Thymus (tissue), 11 donors: Measurements from ENCODE around the gene IFT22. TPM values are rescaled to one million over a fixed set of nuclear protein-coding genes. Genes with fewer than 3 reads are reported as not detected.
A peak's percentile ranks its signal among the peaks of the same experiment; 100 is the strongest.
"Not testable (repeated sequence)": the region's sequence is repeated elsewhere in the genome, so short reads cannot be mapped to it uniquely, and the experiment has no call there.

Experiments
- DNase-seq, 9 donors: peaks; one replicate each; pipeline ENCODE4 v3.0.0-alpha.2; 2013; ENCODE audit warnings: low spot score in 9 of 9, low read depth in 6 of 9, missing footprints in 1 of 9
- H3K27ac ChIP-seq, 2 donors: one replicate each; pipeline ENCODE4 v1.5.1; 2013; ENCODE audit warnings: control low read depth in 1 of 2, low read depth in 1 of 2, low read length in 1 of 2, mild to moderate bottlenecking in 1 of 2, moderate library complexity in 1 of 2
- H3K27me3 ChIP-seq, 2 donors: one replicate each; pipeline ENCODE4 v1.5.1; 2013; ENCODE audit warnings: low read length in 1 of 2; ENCODE audit not compliant: control insufficient read depth in 2 of 2, insufficient read depth in 1 of 2
- H3K36me3 ChIP-seq, 2 donors: one replicate each; pipeline ENCODE4 v1.5.1; 2013; ENCODE audit warnings: low read length in 1 of 2, mild to moderate bottlenecking in 1 of 2, moderate library complexity in 1 of 2; ENCODE audit not compliant: control insufficient read depth in 2 of 2, insufficient read depth in 2 of 2
- H3K4me1 ChIP-seq, 2 donors: one replicate each; pipeline ENCODE4 v1.5.1; 2013; ENCODE audit warnings: low read length in 2 of 2; ENCODE audit not compliant: control insufficient read depth in 2 of 2, insufficient read depth in 2 of 2
- H3K4me3 ChIP-seq, 2 donors: one replicate each; pipeline ENCODE4 v1.5.1; 2013; ENCODE audit warnings: low read length in 2 of 2, control low read depth in 1 of 2, mild to moderate bottlenecking in 1 of 2
- H3K9me3 ChIP-seq, 2 donors: one replicate each; pipeline ENCODE4 v1.5.1; 2013; ENCODE audit warnings: low read length in 1 of 2, mild to moderate bottlenecking in 1 of 2; ENCODE audit not compliant: control insufficient read depth in 2 of 2, insufficient read depth in 1 of 2
- whole genome bisulfite sequencing: extraction: QIAGEN DNeasy Blood & Tissue Kit; methylation state at CpG from one replicate; pipeline ENCODE4 v1.1.7; 2013; 5-methylcytosine and 5-hydroxymethylcytosine counted together
- polyA plus RNA-seq: library from polyadenylated mRNA; stranded (reverse); fragments of 200-250 nt; gene quantifications from one replicate; pipeline ENCODE4 v1.2.3, GENCODE V29; 2013
- total RNA-seq: library from RNA; stranded (reverse); fragments of 120-200 nt; gene quantifications from one replicate; pipeline ENCODE4 v1.2.4, GENCODE V29; 2013
- donor health status: healthy.

Gene IFT22
- total and polyA plus RNA-seq, 2 donors = 17.8 to 19.7 TPM

DNA sequence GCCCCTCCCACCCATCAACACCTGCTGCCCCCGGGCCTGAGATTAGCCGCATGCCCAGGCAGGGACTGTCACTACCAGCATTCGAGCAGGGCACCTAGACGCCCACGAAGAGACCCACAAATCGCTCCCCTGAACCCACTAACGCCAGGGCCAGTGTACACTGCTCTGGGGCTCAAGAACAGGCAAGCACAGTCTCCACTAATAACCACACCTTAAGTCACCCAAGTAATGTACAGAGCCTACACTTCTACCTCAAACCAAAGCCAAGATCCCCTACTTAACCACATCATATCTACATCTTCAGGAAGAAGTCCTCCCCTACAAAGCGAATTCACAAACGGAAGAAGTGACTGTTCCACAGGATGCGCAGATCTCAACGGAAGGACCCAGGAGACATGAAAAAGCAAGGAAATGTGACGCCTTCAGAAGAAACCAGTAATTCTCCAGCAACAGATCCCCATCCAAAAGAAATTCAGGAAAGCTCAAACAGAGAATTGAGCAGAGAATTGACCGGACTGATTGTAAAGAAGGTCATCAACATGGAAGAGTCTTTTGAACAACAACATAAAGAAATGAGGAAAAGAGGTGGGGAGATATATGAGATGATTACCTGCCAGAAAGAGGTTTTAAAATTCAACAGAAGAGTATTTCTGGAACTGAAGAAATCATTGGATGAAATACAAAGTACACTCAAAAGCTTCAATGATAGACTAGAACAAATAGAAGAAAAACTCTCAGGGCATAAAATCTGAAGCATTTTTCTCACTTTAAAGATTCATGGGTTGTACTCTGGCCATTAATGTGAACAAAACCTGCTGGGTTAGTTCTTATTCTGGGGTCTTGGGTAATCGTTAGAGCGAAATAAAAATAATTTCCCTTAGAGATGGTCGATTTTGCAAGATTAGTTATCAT lies 20.9 kb downstream of the IFT22 start:
- H3K36me3 ChIP-seq = no peaks in the 10 kb centered on the region
- no peak for DNase-seq
- peaks cover 21 to 36% of the 10 kb centered on the region in 2 donors for H3K9me3 ChIP-seq
- H3K27ac ChIP-seq = no peak overlapping the region
- H3K4me3 ChIP-seq = no peak overlapping the region
- no peaks in the 10 kb centered on the region for H3K4me1 ChIP-seq
- WGBS = 57% methylated on average over 16 of the region's 16 CpGs
- peaks cover 58 to 89% of the 10 kb centered on the region in 2 donors for H3K27me3 ChIP-seq

DNA sequence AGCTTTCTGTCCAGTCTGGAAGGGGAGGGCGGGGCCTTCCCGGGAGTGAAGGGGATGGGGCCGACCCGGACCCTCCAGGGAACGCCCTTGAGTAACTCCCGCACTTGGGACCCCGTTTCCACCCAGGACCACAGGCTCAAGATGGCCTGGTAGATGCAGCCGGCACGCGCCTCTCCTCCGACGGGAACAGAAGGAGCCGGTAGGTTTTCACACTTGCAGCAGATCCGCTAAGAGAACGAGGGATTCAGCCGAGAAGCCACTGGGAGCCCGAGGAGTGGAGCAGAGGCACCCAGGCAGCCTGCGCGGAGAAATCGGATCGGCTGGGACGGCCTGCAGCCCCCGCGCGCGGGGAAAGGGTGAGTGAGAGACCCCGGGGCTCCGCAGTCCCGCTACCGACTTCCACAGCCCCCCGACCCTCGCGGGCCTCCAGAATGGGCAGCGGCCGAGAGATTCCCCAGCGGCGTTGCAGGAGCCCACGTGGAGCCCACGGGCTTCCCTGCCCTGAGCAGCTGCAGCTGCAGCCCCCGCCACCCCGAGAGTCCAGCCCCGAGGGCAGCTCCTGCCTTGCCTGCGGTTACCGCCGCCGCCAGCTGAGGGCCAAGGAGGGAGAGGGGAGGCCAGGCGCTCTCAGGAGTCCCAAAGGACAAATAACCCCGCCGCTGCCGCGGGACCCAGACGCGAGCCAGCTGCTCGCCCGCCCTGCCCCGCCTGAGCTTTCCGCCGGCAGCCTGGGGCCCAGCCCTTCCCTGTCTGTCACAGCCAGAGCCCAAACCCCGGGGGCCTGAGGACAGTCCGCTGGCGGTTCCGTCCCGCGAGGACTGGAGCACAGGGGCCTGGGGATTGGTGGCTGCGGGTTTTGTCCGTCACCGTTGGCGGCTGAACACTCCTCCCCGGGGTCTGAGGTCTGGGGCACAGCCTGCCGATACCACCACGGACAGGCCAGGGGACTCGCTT lies 21.8 kb downstream of the IFT22 start:
- Histone ChIP-seq H3K36me3 (no peaks in the 10 kb centered on the region), H3K27ac (no peak overlapping the region), H3K9me3 (peaks cover 21 to 36% of the 10 kb centered on the region in 2 donors), H3K4me1 (no peaks in the 10 kb centered on the region), H3K4me3 (no peak overlapping the region), H3K27me3 (peaks cover 55 to 89% of the 10 kb centered on the region in 2 donors)
- no peak for DNase-seq
- 8% methylated on average over 72 of the region's 72 CpGs for WGBS

DNA sequence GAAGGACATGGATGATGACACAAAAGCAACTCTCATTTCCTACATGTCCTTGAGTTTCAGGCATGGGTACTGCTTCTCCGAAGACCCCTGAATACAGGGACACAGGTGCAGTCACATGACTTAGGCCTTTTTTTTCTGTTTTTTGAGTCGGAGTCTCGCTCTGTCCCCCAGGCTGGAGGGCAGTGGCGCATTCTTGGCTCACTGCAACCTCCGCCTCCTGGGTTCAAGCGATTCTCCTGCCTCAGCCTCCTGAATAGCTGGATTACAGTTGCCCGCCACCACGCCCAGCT lies 26.8 kb downstream of the IFT22 start:
- 96% methylated on average over 8 of the region's 8 CpGs for WGBS
- Histone ChIP-seq H3K27me3 (peaks cover 21 to 82% of the 10 kb centered on the region in 2 donors), H3K27ac (no peak overlapping the region), H3K9me3 (peaks cover 0 to 7% of the 10 kb centered on the region in 2 donors), H3K36me3 (no peaks in the 10 kb centered on the region), H3K4me1 (no peaks in the 10 kb centered on the region), H3K4me3 (no peak overlapping the region)
- DNase-seq = no peak

DNA sequence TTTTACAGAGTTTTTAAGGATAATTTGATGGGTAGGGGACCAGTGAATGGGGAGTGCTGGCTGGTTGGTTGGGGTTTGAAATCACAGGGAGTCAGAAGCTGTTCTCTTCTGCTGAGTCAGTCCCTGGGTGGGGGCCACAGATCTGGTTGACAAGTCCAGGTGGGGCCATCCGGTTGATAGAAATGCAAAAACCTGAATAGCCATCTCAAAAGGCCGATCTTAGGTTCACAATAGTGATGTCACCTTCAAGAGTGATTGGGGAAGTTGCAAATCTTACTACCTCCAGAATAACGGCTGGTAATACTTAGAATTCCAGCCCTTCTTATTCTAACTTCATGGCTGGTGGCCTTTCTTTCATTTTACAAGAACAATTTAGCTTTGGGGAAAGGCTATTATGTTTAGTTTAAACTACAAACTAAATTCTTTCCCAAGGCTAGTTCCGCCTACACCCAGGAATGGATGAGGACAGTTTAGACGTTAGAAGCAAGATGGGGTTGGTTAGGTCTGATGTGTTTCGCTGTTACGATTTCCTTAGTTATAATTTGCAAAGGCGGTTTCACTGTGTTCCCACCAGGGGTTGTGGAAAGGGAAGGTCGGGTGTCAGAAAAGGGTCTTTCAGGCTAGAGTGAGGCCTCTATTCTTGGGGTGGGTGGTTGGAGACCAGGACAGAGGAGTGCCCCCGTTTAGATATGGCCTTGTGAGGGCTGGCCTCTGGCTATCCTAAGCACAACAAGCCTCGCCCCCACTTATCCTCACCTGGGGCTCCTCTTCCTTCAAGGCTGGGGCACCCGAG lies 27.4 kb downstream of the IFT22 start:
- Histone ChIP-seq H3K4me3 (no peak overlapping the region), H3K27me3 (peaks cover 17 to 76% of the 10 kb centered on the region in 2 donors), H3K36me3 (no peaks in the 10 kb centered on the region), H3K9me3 (peaks cover 0 to 1% of the 10 kb centered on the region in 2 donors), H3K4me1 (no peaks in the 10 kb centered on the region), H3K27ac (no peak overlapping the region)
- 70% methylated on average over 12 of the region's 12 CpGs for WGBS
- no peak for DNase-seq

DNA sequence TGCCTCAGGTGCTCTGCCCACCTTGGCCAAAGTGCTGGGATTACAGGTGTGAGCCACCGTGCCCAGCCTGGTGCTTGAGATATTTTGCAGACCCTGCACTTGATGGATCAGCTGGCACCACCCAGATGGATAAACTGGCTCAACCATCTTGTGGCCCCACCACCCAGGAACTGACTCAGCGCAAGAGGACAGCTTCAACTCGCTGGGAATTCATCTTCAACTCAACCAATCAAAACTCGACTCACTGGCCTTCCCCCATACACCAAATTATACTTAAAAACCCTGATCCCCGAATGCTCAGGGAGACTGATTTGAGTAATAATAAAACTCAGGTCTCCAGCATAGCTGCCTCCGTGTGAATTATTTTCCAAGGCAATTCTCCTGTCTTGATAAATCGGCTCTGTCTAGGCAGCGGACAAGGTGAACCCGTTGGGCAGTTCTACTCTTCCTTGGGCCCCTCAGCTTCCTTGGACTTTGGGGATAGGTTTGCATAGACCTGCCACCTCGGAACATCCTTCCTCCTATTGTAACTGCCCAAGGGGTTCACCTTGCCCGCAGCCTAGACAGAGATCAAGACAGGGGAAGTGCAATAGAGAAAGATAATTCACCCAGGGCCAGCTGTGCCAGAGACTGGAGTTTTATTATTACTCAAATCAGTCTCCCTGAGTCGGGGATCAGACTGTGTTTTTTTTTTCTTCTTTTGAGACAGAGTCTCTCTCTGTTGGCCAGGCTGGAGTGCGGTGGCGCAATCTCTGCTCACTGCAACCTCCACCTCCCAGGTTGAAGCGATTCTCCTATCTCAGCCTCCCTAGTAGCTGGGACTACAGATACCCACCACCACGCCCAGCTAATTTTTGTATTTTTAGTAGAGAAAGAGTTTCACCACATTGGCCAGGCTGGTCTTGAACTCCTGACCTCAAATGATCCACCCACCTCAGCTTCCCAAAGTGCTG lies 28.3 kb downstream of the IFT22 start:
- H3K36me3 ChIP-seq, H3K4me3 ChIP-seq, H3K27ac ChIP-seq, H3K9me3 ChIP-seq, DNase-seq, H3K4me1 ChIP-seq: not testable (repeated sequence)
- WGBS = 59% methylated on average over 16 of the region's 16 CpGs
- H3K27me3 ChIP-seq = peaks cover 11 to 69% of the 10 kb centered on the region in 2 donors

DNA sequence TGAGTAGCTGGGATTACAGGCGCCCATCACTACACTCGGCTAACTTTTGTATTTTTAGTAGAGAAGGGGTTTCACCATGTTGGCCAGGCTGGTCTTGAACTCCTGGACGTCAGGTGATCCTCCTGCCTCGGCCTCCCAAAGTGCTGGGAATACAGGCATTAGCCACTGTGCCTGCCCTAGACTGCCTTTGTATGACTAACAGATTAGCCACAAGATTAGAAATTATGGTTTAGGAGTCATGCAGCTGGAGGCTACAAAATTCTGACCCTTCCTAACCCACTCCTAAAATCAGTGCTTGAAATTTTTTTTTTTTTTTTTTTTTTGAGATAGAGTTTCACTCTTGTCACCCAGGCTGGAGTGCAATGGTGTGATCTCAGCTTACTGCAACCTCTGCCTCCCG lies 29.0 kb downstream of the IFT22 start:
- not testable (repeated sequence) for H3K36me3 ChIP-seq, H3K9me3 ChIP-seq, DNase-seq, H3K4me3 ChIP-seq, H3K4me1 ChIP-seq, H3K27ac ChIP-seq
- 79% methylated on average over 5 of the region's 5 CpGs for WGBS
- peaks cover 7 to 62% of the 10 kb centered on the region in 2 donors for H3K27me3 ChIP-seq

DNA sequence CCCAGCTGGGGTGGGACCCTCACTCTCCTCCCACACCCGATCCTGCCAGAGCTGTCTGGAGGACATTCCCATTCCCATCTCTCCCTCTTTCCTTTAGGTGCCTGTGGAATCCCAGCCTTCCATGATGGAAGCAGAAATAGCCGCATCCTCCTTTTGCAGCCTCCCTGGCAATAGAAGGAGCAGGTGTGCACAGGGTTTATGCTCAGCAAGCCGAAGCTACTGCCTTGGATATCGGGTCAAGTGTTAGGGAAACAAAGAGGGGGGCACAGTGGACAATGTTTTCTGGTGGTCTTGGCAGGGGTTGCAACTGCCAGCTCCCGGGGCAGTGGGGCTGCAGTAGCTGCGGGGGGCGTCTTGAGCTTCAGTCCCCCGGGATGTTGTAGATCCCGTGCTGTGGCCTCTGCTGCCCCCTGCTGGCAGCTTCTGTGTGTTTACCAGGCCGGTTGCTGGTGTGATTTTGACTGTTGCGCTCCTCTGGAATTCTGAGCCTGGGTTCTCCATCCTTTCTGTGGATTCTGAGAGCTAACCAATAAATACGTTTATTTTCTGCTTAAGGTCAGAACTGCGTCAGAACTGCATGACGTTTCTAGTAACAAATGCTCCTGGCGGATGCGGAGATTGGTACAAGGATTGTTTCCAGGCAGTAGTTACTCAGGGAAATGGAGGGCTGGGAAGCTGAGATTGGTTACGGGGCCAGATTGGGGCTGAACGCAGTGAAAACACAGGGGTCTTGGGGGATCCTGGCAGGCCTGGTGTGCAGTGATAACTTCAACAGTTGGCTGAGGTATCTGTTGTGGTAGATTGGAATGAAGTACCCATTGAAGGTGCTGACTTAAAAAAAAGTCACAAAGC lies 31.2 kb downstream of the IFT22 start:
- H3K27me3 ChIP-seq = peaks cover 7 to 50% of the 10 kb centered on the region in 2 donors
- H3K36me3 ChIP-seq, H3K9me3 ChIP-seq, H3K4me1 ChIP-seq, H3K4me3 ChIP-seq, H3K27ac ChIP-seq: not testable (repeated sequence)
- DNase-seq = peak in 2 of 9 donors; percentile 9 to 26
- WGBS = 30% methylated on average over 17 of the region's 18 CpGs
